HL-60 (cell line): Measurements from ENCODE around the gene STARD7.

ENCODE experiments used
- DNase-seq, 2 experiments: peaks; one replicate each; pipeline ENCODE4 v3.0.0-alpha.2; 2010 to 2020; ENCODE audit warnings: low read depth in 1 of 2, low spot score in 1 of 2
- H3K27ac ChIP-seq: fragments of 250-450 bp; sonication (Bioruptor Pico); replicated peaks from 2 replicates; pipeline ENCODE4 v1.5.1; 2020; ENCODE audit warnings: mild to moderate bottlenecking, moderate library complexity
- H3K27me3 ChIP-seq: fragments of 250-450 bp; sonication (Bioruptor Pico); 2 replicates; pipeline ENCODE4 v1.5.1; 2021; ENCODE audit warnings: mild to moderate bottlenecking, moderate library complexity; ENCODE audit not compliant: insufficient read depth, poor library complexity, severe bottlenecking
- H3K4me3 ChIP-seq: replicated peaks from 2 replicates; pipeline ENCODE4 v1.5.1; 2011; ENCODE audit warnings: mild to moderate bottlenecking, control low read depth, low read length; ENCODE audit not compliant: insufficient read depth
- CTCF ChIP-seq: IDR thresholded peaks from one replicate; pipeline ENCODE4 v1.5.1; 2011; ENCODE audit warnings: low read length, control low read depth, inconsistent platforms; ENCODE audit not compliant: insufficient read depth
- GABPA ChIP-seq: IDR thresholded peaks from 2 replicates; pipeline ENCODE4 v1.6.1; 2012; ENCODE audit warnings: low read depth
- POLR2AphosphoS5 ChIP-seq: IDR thresholded peaks from 2 replicates; pipeline ENCODE4 v1.6.1; 2012; ENCODE audit warnings: low read depth
- REST ChIP-seq: IDR thresholded peaks from 2 replicates; pipeline ENCODE4 v1.6.1; 2012; ENCODE audit warnings: low read depth; ENCODE audit not compliant: insufficient replicate concordance
- SPI1 ChIP-seq: IDR thresholded peaks from 2 replicates; pipeline ENCODE4 v1.6.1; 2012; ENCODE audit warnings: low read depth, mild to moderate bottlenecking, borderline replicate concordance

The STARD7 gene

GRCh38 chr2:96241227-96241626 lies 32.6 kb upstream of the STARD7 start:
- Histone ChIP-seq H3K27ac (peak overlapping the region; percentile 80), H3K27me3 (no peaks in the 10 kb centered on the region), H3K4me3 (no peak overlapping the region)
- DNase-seq, result peak in 1 of 2 experiments; percentile 18
- TF ChIP-seq CTCF (no peak), GABPA (no peak)

GRCh38 chr2:96240341-96241038 lies 31.9 kb upstream of the STARD7 start:
- Histone ChIP-seq H3K27ac (peak overlapping the region; percentile 80), H3K27me3 (no peaks in the 10 kb centered on the region), H3K4me3 (no peak overlapping the region)
- DNase-seq, result no peak
- TF ChIP-seq GABPA (no peak), REST (no peak), SPI1 (no peak), POLR2AphosphoS5 (no peak), CTCF (no peak)

GRCh38 chr2:96239745-96240264 lies 31.2 kb upstream of the STARD7 start:
- Histone ChIP-seq H3K27me3 (no peaks in the 10 kb centered on the region), H3K4me3 (no peak overlapping the region), H3K27ac (peak overlapping the region; percentile 80; the same call in 1 of the 2 replicates)
- no peak for TF ChIP-seq SPI1
- TF ChIP-seq POLR2AphosphoS5, result no peak
- no peak for TF ChIP-seq REST
- TF ChIP-seq CTCF, result no peak
- TF ChIP-seq GABPA, result no peak
- DNase-seq, result no peak
